ENCODE data around the gene DUSP7.

DNA sequence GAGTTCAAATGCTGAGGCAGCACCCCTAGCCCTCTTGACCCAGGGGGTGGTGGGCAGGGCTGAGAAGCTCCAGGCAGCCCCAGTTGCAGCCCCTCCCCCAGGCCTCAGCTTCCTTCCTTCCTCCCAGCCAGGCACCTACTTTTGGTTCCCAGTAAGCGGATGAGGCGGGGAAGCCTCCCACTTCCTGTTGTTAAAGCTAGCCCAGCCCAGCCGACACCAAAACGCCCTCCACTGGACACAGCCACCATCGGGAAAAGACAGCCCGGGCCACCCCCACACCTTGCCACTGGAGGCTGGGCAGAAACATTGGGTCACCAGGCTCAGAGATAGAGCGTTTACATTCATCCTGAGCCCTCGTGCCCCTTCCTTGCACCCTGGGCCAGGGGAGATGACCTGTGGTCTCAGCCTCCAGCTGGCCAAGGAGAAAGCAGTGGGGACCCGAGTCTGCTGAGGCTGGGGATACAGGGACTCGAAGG, 3.5 kb downstream of the DUSP7 start:
- TF ChIP-seq POLR2A (IDR thresholded peaks at IDR 0.05) (peak; percentile 13), POLR2AphosphoS5 (IDR thresholded peaks at IDR 0.05) (peak; percentile 58)
- TF ChIP-seq, protein P1, sequence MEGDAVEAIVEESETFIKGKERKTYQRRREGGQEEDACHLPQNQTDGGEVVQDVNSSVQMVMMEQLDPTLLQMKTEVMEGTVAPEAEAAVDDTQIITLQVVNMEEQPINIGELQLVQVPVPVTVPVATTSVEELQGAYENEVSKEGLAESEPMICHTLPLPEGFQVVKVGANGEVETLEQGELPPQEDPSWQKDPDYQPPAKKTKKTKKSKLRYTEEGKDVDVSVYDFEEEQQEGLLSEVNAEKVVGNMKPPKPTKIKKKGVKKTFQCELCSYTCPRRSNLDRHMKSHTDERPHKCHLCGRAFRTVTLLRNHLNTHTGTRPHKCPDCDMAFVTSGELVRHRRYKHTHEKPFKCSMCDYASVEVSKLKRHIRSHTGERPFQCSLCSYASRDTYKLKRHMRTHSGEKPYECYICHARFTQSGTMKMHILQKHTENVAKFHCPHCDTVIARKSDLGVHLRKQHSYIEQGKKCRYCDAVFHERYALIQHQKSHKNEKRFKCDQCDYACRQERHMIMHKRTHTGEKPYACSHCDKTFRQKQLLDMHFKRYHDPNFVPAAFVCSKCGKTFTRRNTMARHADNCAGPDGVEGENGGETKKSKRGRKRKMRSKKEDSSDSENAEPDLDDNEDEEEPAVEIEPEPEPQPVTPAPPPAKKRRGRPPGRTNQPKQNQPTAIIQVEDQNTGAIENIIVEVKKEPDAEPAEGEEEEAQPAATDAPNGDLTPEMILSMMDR (IDR thresholded peaks at IDR 0.05), result peak in 3 of 4 experiments; percentile 40 to 57 (median 52)
